D341Med (cell line): ENCODE measurements around the gene BICRA.

Experiments
- DNase-seq: peaks from one replicate; pipeline ENCODE4 v3.0.0; 2012; ENCODE audit warnings: low spot score

BICRA gene

DNA sequence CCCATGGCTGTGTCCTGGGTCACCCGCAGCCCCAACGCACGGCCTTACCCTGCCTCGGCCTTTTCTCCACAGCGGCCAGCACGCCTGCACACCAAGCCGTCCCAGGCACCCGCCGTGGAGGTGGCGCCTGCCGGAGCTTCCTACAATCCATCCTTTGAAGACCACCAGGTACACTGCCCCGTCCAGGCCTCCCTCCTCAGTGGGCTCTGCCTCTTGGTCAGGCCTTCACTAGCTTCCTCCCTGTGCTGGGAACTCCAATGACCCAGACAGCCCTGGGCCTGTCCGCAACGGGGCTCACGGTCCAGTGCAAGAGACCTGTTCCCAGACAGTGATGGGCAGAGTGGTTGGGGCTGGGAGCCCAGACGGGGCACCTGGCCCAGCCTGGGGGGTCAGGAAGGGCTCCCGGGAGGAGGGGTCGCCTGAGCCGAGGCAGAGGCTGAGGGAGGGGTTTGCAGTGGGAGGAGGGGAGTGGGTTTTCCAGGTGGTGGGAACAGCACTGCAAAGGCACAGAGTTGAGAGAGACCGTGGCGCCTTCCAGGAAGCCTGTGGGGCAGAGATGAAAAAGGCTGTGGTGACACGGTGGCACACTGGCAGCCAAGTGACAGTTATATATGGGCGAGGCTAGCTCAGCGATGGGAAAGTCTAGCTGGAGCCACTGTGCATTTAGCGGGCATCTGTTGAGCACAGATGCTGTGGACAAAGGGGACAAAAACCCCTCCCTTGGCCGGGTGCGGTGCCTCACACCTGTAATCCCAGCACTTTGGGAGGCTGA is 143.7 kb downstream of the BICRA start:
- DNase-seq: no peak
